DND-41 (cell line): ENCODE measurements around the gene SGCE.

Experiments used
- EZH2 ChIP-seq: IDR thresholded peaks from 3 replicates; pipeline ENCODE4 v1.6.1; 2012; ENCODE audit warnings: borderline replicate concordance, low read depth, mild to moderate bottlenecking, moderate library complexity, low read length, inconsistent platforms; ENCODE audit not compliant: severe bottlenecking
- TF ChIP-seq, protein P1 (sequence below): IDR thresholded peaks from 2 replicates; pipeline ENCODE4 v1.5.1; 2012; ENCODE audit warnings: borderline replicate concordance, low read length, moderate library complexity, mild to moderate bottlenecking; ENCODE audit not compliant: poor library complexity, severe bottlenecking; ENCODE audit errors: extremely low read depth

DNA sequence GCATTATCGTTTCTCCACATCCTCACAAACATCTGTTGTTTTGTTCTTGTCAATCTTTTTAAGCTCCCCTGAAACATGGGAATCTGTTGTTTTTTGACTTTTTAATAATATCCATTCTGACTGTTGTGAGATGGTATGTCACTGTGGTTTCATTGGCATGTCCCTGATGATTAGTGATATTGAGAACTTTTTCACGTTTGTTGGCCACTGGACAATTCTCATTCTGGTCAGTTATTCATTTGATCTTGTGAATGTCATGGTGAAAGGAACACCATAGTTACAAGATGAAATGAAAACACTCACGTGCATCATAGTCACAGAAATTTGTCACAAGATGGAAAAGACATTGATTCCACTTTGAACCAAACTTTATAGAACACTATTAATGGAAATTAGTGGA lies 20.5 kb upstream of the SGCE start:
- TF ChIP-seq, protein P1, sequence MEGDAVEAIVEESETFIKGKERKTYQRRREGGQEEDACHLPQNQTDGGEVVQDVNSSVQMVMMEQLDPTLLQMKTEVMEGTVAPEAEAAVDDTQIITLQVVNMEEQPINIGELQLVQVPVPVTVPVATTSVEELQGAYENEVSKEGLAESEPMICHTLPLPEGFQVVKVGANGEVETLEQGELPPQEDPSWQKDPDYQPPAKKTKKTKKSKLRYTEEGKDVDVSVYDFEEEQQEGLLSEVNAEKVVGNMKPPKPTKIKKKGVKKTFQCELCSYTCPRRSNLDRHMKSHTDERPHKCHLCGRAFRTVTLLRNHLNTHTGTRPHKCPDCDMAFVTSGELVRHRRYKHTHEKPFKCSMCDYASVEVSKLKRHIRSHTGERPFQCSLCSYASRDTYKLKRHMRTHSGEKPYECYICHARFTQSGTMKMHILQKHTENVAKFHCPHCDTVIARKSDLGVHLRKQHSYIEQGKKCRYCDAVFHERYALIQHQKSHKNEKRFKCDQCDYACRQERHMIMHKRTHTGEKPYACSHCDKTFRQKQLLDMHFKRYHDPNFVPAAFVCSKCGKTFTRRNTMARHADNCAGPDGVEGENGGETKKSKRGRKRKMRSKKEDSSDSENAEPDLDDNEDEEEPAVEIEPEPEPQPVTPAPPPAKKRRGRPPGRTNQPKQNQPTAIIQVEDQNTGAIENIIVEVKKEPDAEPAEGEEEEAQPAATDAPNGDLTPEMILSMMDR = no peak
- no peak for TF ChIP-seq EZH2
